ENCODE results near the gene NEK1. TPM values are rescaled to one million over a fixed set of nuclear protein-coding genes. Genes with fewer than 3 reads are reported as not detected.

NEK1 gene
- total and polyA plus RNA-seq, 8 donors = 2.1 to 8.3 (median 4.1) TPM

DNA sequence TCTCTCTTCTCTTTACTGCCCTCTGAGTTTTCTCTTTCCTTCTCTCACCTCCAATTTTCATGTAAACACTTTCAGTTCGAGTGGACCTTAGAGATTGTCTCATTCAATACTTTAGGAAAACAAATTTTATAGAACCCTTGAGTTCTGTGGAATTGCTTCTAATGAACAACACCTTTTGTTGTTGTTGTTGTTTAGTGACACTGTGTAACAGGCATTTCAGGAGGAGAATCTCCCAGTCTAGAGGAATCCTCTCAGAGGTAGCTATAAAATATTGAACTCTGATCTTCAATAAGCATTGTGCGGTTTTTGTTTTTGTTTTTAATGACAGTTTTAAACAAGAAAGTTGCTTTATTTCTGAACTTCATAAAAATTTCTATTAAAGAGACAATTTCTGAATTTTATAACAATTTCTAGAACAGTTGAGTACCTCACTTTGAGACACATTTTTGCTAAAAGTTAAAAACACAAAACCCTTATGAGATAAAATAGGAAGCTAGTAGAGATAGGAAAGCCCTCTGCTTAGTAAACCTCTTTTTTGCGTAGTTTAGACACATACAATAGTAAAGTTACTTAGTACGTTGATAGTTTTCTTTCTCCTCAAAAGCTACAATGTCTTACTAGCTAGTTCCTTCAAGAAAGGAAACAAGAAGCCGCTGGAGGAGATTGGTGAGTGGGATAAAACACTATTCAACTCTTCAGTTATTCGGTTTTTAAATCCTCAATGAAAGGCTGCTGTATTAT, 46.8 kb upstream of the NEK1 start:
- FAIRE-seq (peak; percentile 34), DNase-seq (no peak), ATAC-seq (no peak)
- peak overlapping the region in 2 of 4 donors; percentile 35 to 39 for H3K4me3 ChIP-seq
- no peaks in the 10 kb centered on the region for H3K27me3 ChIP-seq
- peaks cover 34 to 59% (median 44%) of the 10 kb centered on the region in 3 donors for H3K4me1 ChIP-seq
- no peaks in the 10 kb centered on the region for H3K36me3 ChIP-seq
- H3K9me3 ChIP-seq = no peaks in the 10 kb centered on the region
- TF ChIP-seq, protein P1, sequence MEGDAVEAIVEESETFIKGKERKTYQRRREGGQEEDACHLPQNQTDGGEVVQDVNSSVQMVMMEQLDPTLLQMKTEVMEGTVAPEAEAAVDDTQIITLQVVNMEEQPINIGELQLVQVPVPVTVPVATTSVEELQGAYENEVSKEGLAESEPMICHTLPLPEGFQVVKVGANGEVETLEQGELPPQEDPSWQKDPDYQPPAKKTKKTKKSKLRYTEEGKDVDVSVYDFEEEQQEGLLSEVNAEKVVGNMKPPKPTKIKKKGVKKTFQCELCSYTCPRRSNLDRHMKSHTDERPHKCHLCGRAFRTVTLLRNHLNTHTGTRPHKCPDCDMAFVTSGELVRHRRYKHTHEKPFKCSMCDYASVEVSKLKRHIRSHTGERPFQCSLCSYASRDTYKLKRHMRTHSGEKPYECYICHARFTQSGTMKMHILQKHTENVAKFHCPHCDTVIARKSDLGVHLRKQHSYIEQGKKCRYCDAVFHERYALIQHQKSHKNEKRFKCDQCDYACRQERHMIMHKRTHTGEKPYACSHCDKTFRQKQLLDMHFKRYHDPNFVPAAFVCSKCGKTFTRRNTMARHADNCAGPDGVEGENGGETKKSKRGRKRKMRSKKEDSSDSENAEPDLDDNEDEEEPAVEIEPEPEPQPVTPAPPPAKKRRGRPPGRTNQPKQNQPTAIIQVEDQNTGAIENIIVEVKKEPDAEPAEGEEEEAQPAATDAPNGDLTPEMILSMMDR (IDR thresholded peaks at IDR 0.05) = no peak
- intact Hi-C loops (cut with DNase I) = no loop called here
- WGBS, 2 donors = 33 to 46% methylated on average over 6 of the region's 6 CpGs
- peak overlapping the region; percentile 67 to 89 (median 82) for H3K27ac ChIP-seq

DNA sequence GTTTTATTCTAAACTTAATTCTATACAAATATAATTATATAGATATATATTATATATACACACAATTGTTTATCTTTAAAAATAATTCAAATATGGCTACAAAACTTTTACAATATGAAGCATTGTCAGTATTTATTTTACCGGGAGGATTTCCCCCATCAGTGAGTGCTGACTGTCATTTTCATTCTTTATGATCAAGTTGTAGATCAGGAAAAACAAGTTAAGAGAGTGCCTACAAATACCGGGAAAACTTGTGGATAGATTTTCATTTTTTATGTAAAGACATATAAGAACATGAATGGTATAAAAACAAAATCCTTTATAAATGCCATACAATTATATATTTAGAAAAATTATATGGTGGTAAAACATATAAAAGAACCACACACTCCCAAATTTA, 45.8 kb upstream of the NEK1 start:
- no peak overlapping the region for H3K4me3 ChIP-seq
- peak overlapping the region in 2 of 4 donors; percentile 82 to 89 for H3K27ac ChIP-seq
- no peaks in the 10 kb centered on the region for H3K9me3 ChIP-seq
- FAIRE-seq (peak; percentile 71), ATAC-seq (no peak), DNase-seq (no peak)
- H3K36me3 ChIP-seq = no peaks in the 10 kb centered on the region
- H3K4me1 ChIP-seq = peaks cover 27 to 51% (median 43%) of the 10 kb centered on the region in 3 donors
- H3K27me3 ChIP-seq = no peaks in the 10 kb centered on the region
- WGBS, 2 donors = 9 to 18% methylated on average over 2 of the region's 2 CpGs
- intact Hi-C loops (cut with DNase I) = no loop called here
- TF ChIP-seq, protein P1 (IDR thresholded peaks at IDR 0.05) = no peak

DNA sequence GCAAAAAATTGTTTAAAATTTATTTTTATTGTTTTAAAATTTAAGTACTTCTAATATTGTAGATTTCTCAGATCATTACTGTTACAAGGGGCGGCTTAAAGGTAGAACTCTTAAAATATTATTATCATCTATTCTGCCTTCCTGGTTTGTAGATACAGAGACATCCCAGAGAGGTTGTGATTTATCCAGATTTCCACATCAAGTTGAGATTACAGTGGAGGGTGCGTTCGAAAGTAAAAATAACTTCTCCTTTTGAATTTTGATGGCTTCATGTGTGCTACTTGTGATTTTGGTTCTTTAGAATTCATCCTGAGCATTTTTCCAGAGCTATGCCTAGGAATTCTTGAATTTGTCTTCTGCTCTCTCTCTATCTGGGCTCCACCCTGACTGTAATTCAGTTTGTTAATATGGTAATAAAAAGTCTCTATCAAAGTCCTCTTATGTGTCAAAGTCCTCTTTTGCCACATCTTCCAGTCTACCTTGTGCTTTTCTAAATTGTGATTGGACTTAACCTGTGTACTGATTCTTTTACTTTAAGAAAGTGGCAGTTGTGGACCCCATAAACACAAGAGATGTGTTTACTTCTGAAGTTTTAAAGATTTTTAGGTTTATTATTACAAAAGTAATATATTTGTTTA, 45.2 kb upstream of the NEK1 start:
- TF ChIP-seq, protein P1 (IDR thresholded peaks at IDR 0.05) = no peak
- Histone ChIP-seq H3K9me3 (no peaks in the 10 kb centered on the region), H3K4me1 (peaks cover 25 to 45% (median 40%) of the 10 kb centered on the region in 3 donors), H3K27me3 (no peaks in the 10 kb centered on the region), H3K36me3 (no peaks in the 10 kb centered on the region), H3K4me3 (no peak overlapping the region), H3K27ac (peak overlapping the region in 1 of 4 donors; percentile 82)
- WGBS, 2 donors = 71 to 73% methylated on average over 3 of the region's 3 CpGs
- DNase-seq (no peak), ATAC-seq (no peak), FAIRE-seq (no peak)
- intact Hi-C loops (cut with DNase I) = no loop called here

DNA sequence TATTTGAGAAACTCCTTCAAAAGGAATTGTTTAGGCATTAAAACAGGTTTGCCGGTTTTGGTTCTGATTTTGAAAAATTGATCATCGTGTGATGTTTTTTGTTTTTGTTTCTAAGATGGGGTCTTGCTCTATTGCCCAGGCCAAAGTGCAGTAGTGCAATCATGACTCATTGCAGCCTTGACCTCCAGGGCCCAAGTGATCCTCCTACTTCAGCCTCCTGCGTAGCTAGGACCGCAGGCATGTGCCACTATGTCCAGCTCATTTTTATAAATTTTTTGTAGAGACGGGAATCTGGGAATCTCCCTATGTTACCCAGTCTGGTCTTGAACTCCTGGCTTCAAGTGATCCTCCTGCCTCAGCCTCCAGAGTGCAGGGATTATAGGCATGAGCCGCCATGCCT, 43.0 kb upstream of the NEK1 start:
- Histone ChIP-seq H3K27me3 (no peaks in the 10 kb centered on the region), H3K27ac (no peak overlapping the region), H3K4me3 (no peak overlapping the region), H3K4me1 (peaks cover 33 to 50% (median 35%) of the 10 kb centered on the region in 3 donors), H3K9me3 (no peaks in the 10 kb centered on the region), H3K36me3 (no peaks in the 10 kb centered on the region)
- TF ChIP-seq, protein P1 (IDR thresholded peaks at IDR 0.05) = no peak
- DNase-seq (no peak), FAIRE-seq (no peak), ATAC-seq (no peak)
- WGBS, 2 donors = 96% methylated on average over 6 of the region's 6 CpGs
- intact Hi-C loops (cut with DNase I) = no loop called here

DNA sequence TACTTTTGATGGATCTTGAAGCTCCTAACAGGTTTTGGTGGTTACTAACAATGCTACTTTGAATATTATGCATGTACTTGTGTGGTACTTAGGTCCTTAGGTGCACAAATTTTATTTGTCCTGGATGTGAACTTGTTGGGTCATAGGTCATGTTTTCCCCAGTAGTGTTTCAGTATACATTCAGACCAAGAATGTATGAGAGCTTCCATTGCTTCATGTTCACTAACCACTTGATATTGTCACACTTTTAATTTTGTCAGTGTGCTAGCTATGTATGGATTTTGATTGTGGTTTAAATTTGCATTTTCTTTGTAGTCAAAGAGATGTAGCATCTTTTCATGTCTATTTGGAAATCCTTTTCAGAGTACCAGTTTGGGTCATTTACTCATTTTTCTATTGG, 40.2 kb upstream of the NEK1 start:
- TF ChIP-seq, protein P1 (IDR thresholded peaks at IDR 0.05) = no peak
- Histone ChIP-seq H3K27ac (peak overlapping the region in 1 of 4 donors; percentile 86), H3K9me3 (no peaks in the 10 kb centered on the region), H3K4me3 (no peak overlapping the region), H3K27me3 (no peaks in the 10 kb centered on the region), H3K36me3 (no peaks in the 10 kb centered on the region), H3K4me1 (peaks cover 25 to 37% (median 37%) of the 10 kb centered on the region in 3 donors)
- intact Hi-C loops (cut with DNase I) = no loop called here
- DNase-seq = no peak
- no peak for ATAC-seq
- no peak for FAIRE-seq

Data from pancreas (tissue), 10 donors.